Right lobe of liver (tissue), 6 donors: Measurements from ENCODE around the gene HOXB3. TPM values are rescaled to one million over a fixed set of nuclear protein-coding genes. Genes with fewer than 3 reads are reported as not detected.

Experiments used
- ATAC-seq, 4 donors: fragments of 200-7000 bp; cut with Tn5 transposase; one replicate each; pipeline ENCODE4 v1.9.1; 2020; ENCODE audit warnings: mild to moderate bottlenecking in 4 of 4, moderate library complexity in 4 of 4
- DNase-seq, 3 donors: peaks; one replicate each; pipeline ENCODE4 v3.0.0-alpha.2; 2020
- H3K27ac ChIP-seq, 3 donors: fragments of 200-600 bp; one replicate each; pipeline ENCODE4 v1.8.0; 2022
- H3K27me3 ChIP-seq, 2 donors: fragments of 200-600 bp; one replicate each; pipeline ENCODE4 v1.8.0; 2022
- H3K36me3 ChIP-seq, 4 donors: fragments of 200-600 bp; sonication (generic) in 1 of 4; one replicate each; pipeline versions ENCODE4 v1.5.1 to v1.8.0; 2017 to 2022; ENCODE audit warnings: control low read depth in 1 of 4
- H3K4me1 ChIP-seq, 4 donors: fragments of 200-600 bp; sonication (generic) in 1 of 4; one replicate each; pipeline versions ENCODE4 v1.5.1 to v1.8.0; 2017 to 2022; ENCODE audit warnings: control low read depth in 1 of 4
- H3K4me3 ChIP-seq, 3 donors: fragments of 200-600 bp; one replicate each; pipeline ENCODE4 v1.8.0; 2022
- H3K9me3 ChIP-seq, 4 donors: fragments of 200-600 bp; sonication (generic) in 1 of 4; one replicate each; pipeline versions ENCODE4 v1.5.1 to v1.8.0; 2017 to 2022; ENCODE audit warnings: control low read depth in 1 of 4
- CTCF ChIP-seq, 4 donors: fragments of 200-600 bp in 3 of 4; fragments of 450-650 bp in 1 of 4; IDR thresholded peaks; one replicate each; pipeline versions ENCODE4 v1.5.1 to v1.8.0; 2016 to 2022; ENCODE audit warnings: antibody characterized with exemption in 4 of 4, mild to moderate bottlenecking in 2 of 4
- POLR2A ChIP-seq: fragments of 450-650 bp; IDR thresholded peaks from one replicate; pipeline ENCODE4 v1.6.1; 2017; ENCODE audit warnings: antibody characterized with exemption, mild to moderate bottlenecking
- WGBS: methylation state at CpG from one replicate; pipeline ENCODE4 v1.1.6; 2018; ENCODE audit warnings: low coverage, low lambda C conversion rate; ENCODE audit not compliant: insufficient coverage; ENCODE audit errors: missing lambda C conversion rate; 5-methylcytosine and 5-hydroxymethylcytosine counted together
- intact Hi-C, 2 donors: fragments of 100-400 bp; cut with DNase I; formaldehyde crosslinking; loops; one replicate each; pipeline versions ENCODE4 v1.11.2 to v1.14.1; 2022
- total RNA-seq, 6 experiments: library from RNA; depleted of rRNA in 2 of 6; stranded (reverse); fragments of >200 nt in 2 of 6; fragmentation: NEBNext Ultra II Directional in 3 of 6; extraction: Animal tissue kit (Norgen Biotek cat#: 25700) in 3 of 6; gene quantifications; one replicate each; pipeline versions ENCODE4 v1.1.0 to v1.2.4, GENCODE V29; 2016 to 2023
- donor health status: DM: no; HTN: yes; CAD: no.
- donor health status: DM: no; HTN: no; CAD: no.
- donor health status: DM: no; HTN: no; CAD: no.
- donor health status: DM: no; HTN: yes; CAD: no.
- donor health status: DM: no; HTN: yes; CAD: no.

HOXB3 gene
- total RNA-seq, 6 experiments from 2014 or later, result 0.99 to 3.2 (median 2.6) TPM

GRCh38 chr17:48570325-48571023 lies 19.6 kb downstream of the HOXB3 start:
- no peaks in the 10 kb centered on the region for H3K36me3 ChIP-seq
- TF ChIP-seq POLR2A (no peak), CTCF (IDR thresholded peaks at IDR 0.05) (no peak)
- DNase-seq (no peak), ATAC-seq (peak; percentile 14 to 54 (median 48))
- H3K9me3 ChIP-seq, result no peaks in the 10 kb centered on the region
- peaks cover 0 to 4% of the 10 kb centered on the region in 2 donors for H3K27me3 ChIP-seq
- H3K27ac ChIP-seq, result peak overlapping the region; percentile 21 to 43 (median 33)
- H3K4me1 ChIP-seq, result no peaks in the 10 kb centered on the region
- H3K4me3 ChIP-seq, result no peak overlapping the region
- intact Hi-C loops, result no loop called here
- WGBS, result 9% methylated on average over 18 of the region's 19 CpGs

DNA sequence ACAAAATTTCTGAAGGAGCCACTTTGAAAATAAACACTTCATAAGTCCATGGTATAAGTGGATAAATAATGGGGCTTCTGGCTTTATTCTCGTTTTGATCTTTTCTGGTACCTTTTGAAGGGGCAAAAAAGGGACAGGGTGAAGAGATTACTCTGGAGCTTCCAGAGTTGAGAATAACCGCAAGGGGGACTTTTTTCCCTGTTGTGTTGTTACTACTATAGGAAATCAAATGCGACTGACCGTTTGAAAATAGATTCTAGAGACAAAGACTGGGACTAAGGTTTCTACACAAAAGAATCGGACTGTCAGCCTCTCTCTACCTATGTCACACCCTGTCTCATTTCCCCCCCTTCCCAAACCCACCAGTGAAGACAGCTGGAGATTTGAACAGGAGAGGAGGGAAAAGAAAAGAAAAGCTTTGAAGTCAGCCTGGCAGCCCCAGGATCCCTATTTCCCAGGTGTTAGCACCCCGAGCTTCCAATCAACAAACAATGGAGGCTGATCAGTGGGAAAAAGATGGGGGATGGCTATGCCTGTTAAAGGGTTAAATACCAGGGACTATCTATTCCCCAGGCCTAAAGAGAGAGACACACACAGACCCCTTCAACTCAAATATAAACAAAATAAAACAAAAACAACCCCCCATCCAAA lies 20.2 kb downstream of the HOXB3 start:
- H3K4me1 ChIP-seq, result no peaks in the 10 kb centered on the region
- H3K27ac ChIP-seq, result peak overlapping the region in 1 of 3 donors; percentile 42
- intact Hi-C loops, result no loop called here
- TF ChIP-seq POLR2A (no peak), CTCF (IDR thresholded peaks at IDR 0.05) (no peak)
- DNase-seq (no peak), ATAC-seq (no peak)
- no peak overlapping the region for H3K4me3 ChIP-seq
- peaks cover 0 to 4% of the 10 kb centered on the region in 2 donors for H3K27me3 ChIP-seq
- 17% methylated on average over 6 of the region's 6 CpGs for WGBS
- H3K9me3 ChIP-seq, result no peaks in the 10 kb centered on the region
- no peaks in the 10 kb centered on the region for H3K36me3 ChIP-seq

GRCh38 chr17:48569240-48569582 lies 20.8 kb downstream of the HOXB3 start:
- TF ChIP-seq CTCF (IDR thresholded peaks at IDR 0.05) (no peak), POLR2A (no peak)
- H3K4me3 ChIP-seq, result no peak overlapping the region
- H3K27ac ChIP-seq, result peak overlapping the region in 1 of 3 donors; percentile 10
- ATAC-seq, result no peak
- no peak for DNase-seq
- no peaks in the 10 kb centered on the region for H3K9me3 ChIP-seq
- intact Hi-C loops, result no loop called here
- 12% methylated on average over 3 of the region's 3 CpGs for WGBS
- peaks cover 0 to 4% of the 10 kb centered on the region in 2 donors for H3K27me3 ChIP-seq
- no peaks in the 10 kb centered on the region for H3K36me3 ChIP-seq
- H3K4me1 ChIP-seq, result no peaks in the 10 kb centered on the region

- Histone ChIP-seq H3K4me3 (no peak overlapping the region), H3K36me3 (no peaks in the 10 kb centered on the region), H3K27me3 (peaks cover 0 to 4% of the 10 kb centered on the region in 2 donors), H3K9me3 (no peaks in the 10 kb centered on the region), H3K27ac (peak overlapping the region in 2 of 3 donors; percentile 10 to 43), H3K4me1 (no peaks in the 10 kb centered on the region)
- intact Hi-C loops, result no loop called here
- 8% methylated on average over 30 of the region's 33 CpGs for WGBS
- no peak for TF ChIP-seq CTCF (IDR thresholded peaks at IDR 0.05)
- TF ChIP-seq POLR2A, result no peak
- DNase-seq, result no peak
- peak in 2 of 4 donors; percentile 9 to 19 for ATAC-seq
Observed at GRCh38 chr17:48568499-48569239, 21.4 kb downstream of the HOXB3 start.
